ENCODE measurements around the gene AJAP1. TPM values are rescaled to one million over a fixed set of nuclear protein-coding genes. Genes with fewer than 3 reads are reported as not detected.

AJAP1 gene
- total and polyA plus RNA-seq, 2 experiments from 2014 or later, result not detected

GRCh38 chr1:4693891-4694290, 39.5 kb downstream of the AJAP1 start:
- H3K9me2 ChIP-seq (ENCODE audit: insufficient read depth), result no peaks in the 10 kb centered on the region
- H3K4me1 ChIP-seq (ENCODE audit: insufficient read depth), result no peaks in the 10 kb centered on the region
- DNase-seq (ENCODE audit: low spot score) (no peak), ATAC-seq (no peak)
- H3K27me3 Mint-ChIP-seq (ENCODE audit: insufficient read depth, low read depth, poor library complexity), result peaks cover 7% of the 10 kb centered on the region
- H4K20me1 ChIP-seq (replicated peaks; ENCODE audit: insufficient read depth), result no peaks in the 10 kb centered on the region
- no peaks in the 10 kb centered on the region for H3K79me2 ChIP-seq (replicated peaks; ENCODE audit: insufficient read depth)
- no peak overlapping the region for H3K27ac Mint-ChIP-seq
- peaks cover 4% of the 10 kb centered on the region; the same call in 1 of the 3 replicates for H3K36me3 Mint-ChIP-seq (ENCODE audit: low read depth)
- H3K36me3 ChIP-seq (ENCODE audit: insufficient read depth), result no peaks in the 10 kb centered on the region
- H2AFZ ChIP-seq, result no peak overlapping the region
- no peak overlapping the region for H3K4me3 ChIP-seq
- no peak overlapping the region for H3K4me2 ChIP-seq
- no peaks in the 10 kb centered on the region for H3F3A ChIP-seq (replicated peaks; ENCODE audit: low read depth)
- no peaks in the 10 kb centered on the region for H3K27me3 ChIP-seq (ENCODE audit: insufficient read depth)
- TF ChIP-seq STAT1 (IDR thresholded peaks at IDR 0.05; ENCODE audit: unreplicated experiment) (no peak), JUNB (IDR thresholded peaks at IDR 0.05; ENCODE audit: unreplicated experiment) (no peak), EZH2 (IDR thresholded peaks at IDR 0.05; ENCODE audit: low read depth, unreplicated experiment) (no peak), REST (IDR thresholded peaks at IDR 0.05; ENCODE audit: unreplicated experiment) (no peak), CTCF (conservative IDR thresholded peaks at IDR 0.05; ENCODE audit: low read depth in 2 of 2) (no peak), CREB1 (CRISPR knock-in tag; IDR thresholded peaks at IDR 0.05; ENCODE audit: low read depth) (no peak), POLR2AphosphoS5 (IDR thresholded peaks at IDR 0.05; ENCODE audit: low read depth) (no peak), ZNF114 (CRISPR knock-in tag; IDR thresholded peaks at IDR 0.05) (no peak), EZH2phosphoT487 (IDR thresholded peaks at IDR 0.05; ENCODE audit: unreplicated experiment) (no peak), ZNF331 (CRISPR knock-in tag; IDR thresholded peaks at IDR 0.05; ENCODE audit: low read depth) (no peak), ETS1 (IDR thresholded peaks at IDR 0.05) (no peak)
- peaks cover 7% of the 10 kb centered on the region; the same call in 2 of the 3 replicates for H3K9me3 Mint-ChIP-seq
- no peaks in the 10 kb centered on the region for H3K4me1 Mint-ChIP-seq
- no peak overlapping the region for H3K27ac ChIP-seq (ENCODE audit: low read depth)
- H3K4me3 Mint-ChIP-seq, result no peak overlapping the region

Data from GM23338 (cell line).